IMR-90 (cell line): Measurements from ENCODE around the gene KRT72. TPM values are rescaled to one million over a fixed set of nuclear protein-coding genes. Genes with fewer than 3 reads are reported as not detected.
A peak's percentile ranks its signal among the peaks of the same experiment; 100 is the strongest.

ENCODE experiments used
- ATAC-seq: fragments of 200-7000 bp; cut with Tn5 transposase; 2 replicates; pipeline ENCODE4 v1.9.1; 2020; ENCODE audit warnings: low read depth, mild to moderate bottlenecking, moderate library complexity
- BruUV-seq: library from RNA; stranded (reverse); fragments of 400-500 nt; replicated peaks from 2 replicates; lab custom pipeline; 2021; lab: Mats Ljungman, UMichigan
- CTCF ChIA-PET: fragments of 300-600 bp; formaldehyde crosslinking; extraction: SDS; loops from one replicate; lab custom pipeline; 2021; ENCODE audit warnings: antibody characterized with exemption; lab: Yijun Ruan, JAX
- POLR2A ChIA-PET: fragments of 300-600 bp; sonication (Branson Sonifier 250); formaldehyde crosslinking; loops from one replicate; lab custom pipeline; 2022; ENCODE audit warnings: antibody characterized with exemption; ENCODE audit not compliant: unreplicated experiment; lab: Charles Lee
- DNase-seq: peaks from one replicate; pipeline ENCODE4 v3.0.0; 2013
- H2AFZ ChIP-seq: replicated peaks from 2 replicates; pipeline ENCODE3; 2013; ENCODE audit warnings: low read length, mild to moderate bottlenecking; ENCODE audit not compliant: poor library complexity
- H2AK5ac ChIP-seq: 2 replicates; pipeline ENCODE4 v1.6.1; 2013; ENCODE audit warnings: low read depth, low read length, inconsistent platforms
- H2AK9ac ChIP-seq: replicated peaks from 2 replicates; pipeline ENCODE3; 2013; ENCODE audit warnings: mild to moderate bottlenecking, low read depth, low read length, moderate library complexity; ENCODE audit not compliant: poor library complexity
- H2BK120ac ChIP-seq: 2 replicates; pipeline ENCODE4 v1.6.1; 2013; ENCODE audit warnings: low read depth, low read length, inconsistent platforms
- H2BK15ac ChIP-seq: 3 replicates; pipeline ENCODE4 v1.6.1; 2013; ENCODE audit warnings: low read depth, low read length, inconsistent platforms
- H2BK20ac ChIP-seq: 2 replicates; pipeline ENCODE4 v1.6.1; 2013; ENCODE audit warnings: low read depth, mild to moderate bottlenecking, inconsistent platforms, low read length, moderate library complexity
- H2BK5ac ChIP-seq: 2 replicates; pipeline ENCODE4 v1.6.1; 2013; ENCODE audit warnings: mild to moderate bottlenecking, low read depth, low read length, inconsistent platforms; ENCODE audit not compliant: poor library complexity, severe bottlenecking
- H3K14ac ChIP-seq: replicated peaks from 2 replicates; pipeline ENCODE4 v1.6.1; 2013; ENCODE audit warnings: low read depth, low read length, inconsistent platforms
- H3K18ac ChIP-seq: 2 replicates; pipeline ENCODE4 v1.6.1; 2013; ENCODE audit warnings: low read depth, low read length, control low read depth
- H3K23ac ChIP-seq: 2 replicates; pipeline ENCODE4 v1.6.1; 2013; ENCODE audit warnings: low read depth, low read length, inconsistent platforms
- H3K27ac ChIP-seq: 2 replicates; pipeline ENCODE4 v1.5.1; 2013; ENCODE audit warnings: mild to moderate bottlenecking, control low read depth, low read length; ENCODE audit not compliant: insufficient read depth
- H3K27me3 ChIP-seq: 2 replicates; pipeline ENCODE4 v1.6.1; 2013; ENCODE audit warnings: low read length; ENCODE audit not compliant: control insufficient read depth, insufficient read depth
- H3K36me3 ChIP-seq: 2 replicates; pipeline ENCODE4 v1.6.1; 2013; ENCODE audit warnings: low read length, mixed read lengths; ENCODE audit not compliant: control insufficient read depth, insufficient read depth
- H3K4ac ChIP-seq: 2 replicates; pipeline ENCODE4 v1.6.1; 2013; ENCODE audit warnings: low read depth, low read length, inconsistent platforms
- H3K4me1 ChIP-seq: 2 replicates; pipeline ENCODE4 v1.6.1; 2013; ENCODE audit warnings: low read length, mixed read lengths; ENCODE audit not compliant: control insufficient read depth, insufficient read depth
- H3K4me2 ChIP-seq: 2 replicates; pipeline ENCODE4 v1.6.1; 2013; ENCODE audit warnings: low read depth, mild to moderate bottlenecking, control low read depth, low read length, moderate library complexity
- H3K4me3 ChIP-seq: 2 replicates; pipeline ENCODE4 v1.5.1; 2013; ENCODE audit warnings: low read depth, mild to moderate bottlenecking, control low read depth, low read length, moderate library complexity; ENCODE audit not compliant: insufficient read depth
- H3K56ac ChIP-seq: 2 replicates; pipeline ENCODE4 v1.6.1; 2013; ENCODE audit warnings: low read length, inconsistent platforms; ENCODE audit not compliant: insufficient read depth; ENCODE audit errors: extremely low read depth
- H3K79me1 ChIP-seq, 2 experiments: 2 replicates each; pipeline ENCODE4 v1.6.1; 2013; ENCODE audit warnings: low read length in 2 of 2, inconsistent platforms in 1 of 2, low read depth in 1 of 2
- H3K9ac ChIP-seq: 2 replicates; pipeline ENCODE4 v1.6.1; 2013; ENCODE audit warnings: low read depth, low read length, control low read depth
- H3K9me1 ChIP-seq: 2 replicates; pipeline ENCODE4 v1.6.1; 2013; ENCODE audit warnings: low read length, inconsistent platforms; ENCODE audit not compliant: insufficient read depth
- H3K9me3 ChIP-seq: 2 replicates; pipeline ENCODE4 v1.6.1; 2013; ENCODE audit warnings: low read length; ENCODE audit not compliant: control insufficient read depth, insufficient read depth
- H4K20me1 ChIP-seq: 2 replicates; pipeline ENCODE4 v1.6.1; 2013; ENCODE audit warnings: low read length, inconsistent platforms; ENCODE audit not compliant: insufficient read depth
- H4K5ac ChIP-seq: 2 replicates; pipeline ENCODE4 v1.6.1; 2013; ENCODE audit warnings: mild to moderate bottlenecking, low read depth, low read length, control low read depth
- H4K8ac ChIP-seq, 2 experiments: 2 replicates each; pipeline ENCODE4 v1.6.1; 2013; ENCODE audit warnings: low read depth in 2 of 2, low read length in 2 of 2, control low read depth in 1 of 2, inconsistent platforms in 1 of 2
- H4K91ac ChIP-seq: 2 replicates; pipeline ENCODE4 v1.6.1; 2013; ENCODE audit warnings: low read depth, low read length, inconsistent platforms; ENCODE audit not compliant: insufficient read depth
- BHLHE40 ChIP-seq: fragments of 150-350 bp; IDR thresholded peaks from 2 replicates; pipeline ENCODE4 v1.6.1; 2016; ENCODE audit warnings: mild to moderate bottlenecking, low read depth, low read length
- CEBPB ChIP-seq: IDR thresholded peaks from 2 replicates; pipeline ENCODE4 v1.6.1; 2012; ENCODE audit warnings: low read depth, low read length, improper control_type of control experiment
- CHD1 ChIP-seq: IDR thresholded peaks from 2 replicates; pipeline ENCODE4 v1.6.1; 2012; ENCODE audit warnings: low read depth, low read length, improper control_type of control experiment
- FOS ChIP-seq: fragments of 150-350 bp; IDR thresholded peaks from 2 replicates; pipeline ENCODE4 v1.6.1; 2016; ENCODE audit warnings: low read depth, low read length
- MAFK ChIP-seq: IDR thresholded peaks from 2 replicates; pipeline ENCODE4 v1.6.1; 2012; ENCODE audit warnings: low read depth, low read length, improper control_type of control experiment
- MAZ ChIP-seq: IDR thresholded peaks from 2 replicates; pipeline ENCODE4 v1.6.1; 2012; ENCODE audit warnings: low read depth, mild to moderate bottlenecking, low read length, improper control_type of control experiment, moderate library complexity, borderline replicate concordance
- MXI1 ChIP-seq: IDR thresholded peaks from 2 replicates; pipeline ENCODE4 v1.6.1; 2012; ENCODE audit warnings: low read depth, mild to moderate bottlenecking, low read length, moderate library complexity, borderline replicate concordance
- NFE2L2 ChIP-seq: fragments of 150-350 bp; IDR thresholded peaks from 2 replicates; pipeline ENCODE4 v1.6.1; 2016; ENCODE audit warnings: low read depth, mild to moderate bottlenecking, low read length
- POLR2A ChIP-seq: IDR thresholded peaks from 2 replicates; pipeline ENCODE4 v1.6.1; 2012; ENCODE audit warnings: mild to moderate bottlenecking, low read depth, low read length
- RAD21 ChIP-seq: IDR thresholded peaks from 2 replicates; pipeline ENCODE4 v1.6.1; 2012; ENCODE audit warnings: low read length, improper control_type of control experiment
- RCOR1 ChIP-seq: IDR thresholded peaks from 2 replicates; pipeline ENCODE4 v1.6.1; 2012; ENCODE audit warnings: mild to moderate bottlenecking, low read length, improper control_type of control experiment; ENCODE audit not compliant: insufficient replicate concordance
- RFX5 ChIP-seq: IDR thresholded peaks from 2 replicates; pipeline ENCODE4 v1.8.0; 2012; ENCODE audit warnings: low read depth, mild to moderate bottlenecking, low read length, moderate library complexity
- SMC3 ChIP-seq: fragments of 150-350 bp; IDR thresholded peaks from 2 replicates; pipeline ENCODE4 v1.6.1; 2016; ENCODE audit warnings: low read depth, mild to moderate bottlenecking, antibody characterized with exemption, low read length, moderate library complexity
- WGBS, 2 experiments: methylation state at CpG; one replicate each; pipeline versions ENCODE4 v1.1.5 to v1.1.7; 2013; ENCODE audit warnings: missing lambda C conversion rate in 2 of 2; ENCODE audit not compliant: insufficient read length in 1 of 2; ENCODE audit errors: extremely low coverage in 2 of 2; 5-methylcytosine and 5-hydroxymethylcytosine counted together
- dilution Hi-C: fragments of 300-500 bp; cut with HindIII; formaldehyde crosslinking; loops from one replicate; pipeline ENCODE4 v1.14.3; 2018; ENCODE audit warnings: low sequenced_read_pairs; ENCODE audit not compliant: unreplicated experiment
- in situ Hi-C: fragments of 300-500 bp; cut with MboI; formaldehyde crosslinking; loops from 3 replicates; pipeline ENCODE4 v1.14.3; 2019; ENCODE audit warnings: low sequenced_read_pairs, inconsistent platforms, mixed read lengths
- intact Hi-C: fragments of 100-400 bp; cut with micrococcal nuclease; formaldehyde crosslinking; loops from 2 replicates; pipeline ENCODE4 v1.10.0; 2022
- polyA plus RNA-seq, 3 experiments: library from polyadenylated mRNA; depleted of rRNA; stranded (reverse); fragments of >200 nt; gene quantifications; 2 replicates each; pipeline ENCODE4 v1.2.3, GENCODE V29; 2012; ENCODE audit warnings: low replicate concordance in 1 of 3
- total RNA-seq: library from RNA; depleted of rRNA; stranded (reverse); fragments of >200 nt; gene quantifications from 2 replicates; pipeline ENCODE4 v1.2.3, GENCODE V29; 2012
- TF ChIP-seq, protein P1 (sequence below): conservative IDR thresholded peaks from 2 replicates; pipeline ENCODE4 v1.5.1; 2012; ENCODE audit warnings: mild to moderate bottlenecking, low read depth, low read length, improper control_type of control experiment
- TF ChIP-seq, protein P2 (sequence below): fragments of 150-350 bp; IDR thresholded peaks from 2 replicates; pipeline ENCODE4 v1.6.1; 2017; ENCODE audit warnings: mild to moderate bottlenecking, antibody characterized with exemption, low read length, low read depth
- TF ChIP-seq, protein P3 (sequence below): fragments of 150-350 bp; IDR thresholded peaks from 2 replicates; pipeline ENCODE4 v1.6.1; 2016; ENCODE audit warnings: low read depth, mild to moderate bottlenecking, low read length, moderate library complexity, borderline replicate concordance

Gene KRT72
- total and polyA plus RNA-seq, 2 of the 4 experiments (the other 2 are of a cell fraction), result not detected

DNA sequence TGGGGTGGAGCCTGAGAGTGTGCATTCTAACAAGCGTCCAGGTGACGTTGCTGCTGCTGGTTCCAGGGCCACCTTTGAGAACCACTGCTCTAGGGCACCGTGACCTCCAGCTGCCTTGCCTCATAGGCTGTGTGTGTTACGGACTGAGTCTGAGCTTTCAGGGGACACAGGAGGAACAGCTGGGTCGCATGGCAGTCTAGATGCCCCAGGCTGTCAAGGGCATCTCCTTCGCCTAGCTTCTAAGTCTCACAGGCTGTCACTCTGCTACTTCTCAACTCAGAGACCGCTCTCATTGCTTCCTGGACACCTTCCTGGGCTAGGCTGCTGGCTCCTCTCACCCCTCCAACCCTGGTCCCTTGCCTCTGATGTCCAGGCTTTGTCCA is 16.1 kb upstream of the KRT72 start:
- Histone ChIP-seq H2BK5ac (no peak overlapping the region), H3K9ac (no peak overlapping the region), H3K4ac (no peak overlapping the region), H3K79me1 (no peaks in the 10 kb centered on the region), H3K18ac (no peak overlapping the region), H3K27me3 (peaks cover 19% of the 10 kb centered on the region), H2BK15ac (no peak overlapping the region), H2BK20ac (no peak overlapping the region), H3K9me1 (no peaks in the 10 kb centered on the region), H3K4me1 (no peaks in the 10 kb centered on the region), H3K4me2 (no peak overlapping the region), H2AK9ac (no peak overlapping the region), H4K5ac (no peak overlapping the region), H3K9me3 (no peaks in the 10 kb centered on the region), H4K91ac (no peak overlapping the region), H2BK120ac (no peak overlapping the region), H3K14ac (no peak overlapping the region), H2AFZ (peak overlapping the region; percentile 49), H4K8ac (no peak overlapping the region), H2AK5ac (no peak overlapping the region), H4K20me1 (no peaks in the 10 kb centered on the region), H3K36me3 (no peaks in the 10 kb centered on the region), H3K23ac (no peak overlapping the region), H3K27ac (no peak overlapping the region), H3K4me3 (no peak overlapping the region), H3K56ac (no peak overlapping the region)
- dilution Hi-C loops, result no loop called here
- no peak for ATAC-seq
- 43% methylated on average over 5 of the region's 7 CpGs; no CpG with 5 or more reads in 1 of the 2 experiments for WGBS, 2 experiments
- CTCF ChIA-PET, result no interaction called here
- intact Hi-C loops, result no loop called here
- POLR2A ChIA-PET, result no interaction called here
- no TSS peak for BruUV-seq
- in situ Hi-C loops, result no loop called here
- no peak for DNase-seq
- TF ChIP-seq RFX5 (no peak), MXI1 (no peak), MAZ (no peak), RAD21 (no peak), NFE2L2 (no peak), MAFK (no peak), FOS (no peak), CHD1 (no peak), BHLHE40 (no peak), POLR2A (no peak), SMC3 (no peak), CEBPB (no peak), RCOR1 (no peak)
- TF ChIP-seq, protein P1, sequence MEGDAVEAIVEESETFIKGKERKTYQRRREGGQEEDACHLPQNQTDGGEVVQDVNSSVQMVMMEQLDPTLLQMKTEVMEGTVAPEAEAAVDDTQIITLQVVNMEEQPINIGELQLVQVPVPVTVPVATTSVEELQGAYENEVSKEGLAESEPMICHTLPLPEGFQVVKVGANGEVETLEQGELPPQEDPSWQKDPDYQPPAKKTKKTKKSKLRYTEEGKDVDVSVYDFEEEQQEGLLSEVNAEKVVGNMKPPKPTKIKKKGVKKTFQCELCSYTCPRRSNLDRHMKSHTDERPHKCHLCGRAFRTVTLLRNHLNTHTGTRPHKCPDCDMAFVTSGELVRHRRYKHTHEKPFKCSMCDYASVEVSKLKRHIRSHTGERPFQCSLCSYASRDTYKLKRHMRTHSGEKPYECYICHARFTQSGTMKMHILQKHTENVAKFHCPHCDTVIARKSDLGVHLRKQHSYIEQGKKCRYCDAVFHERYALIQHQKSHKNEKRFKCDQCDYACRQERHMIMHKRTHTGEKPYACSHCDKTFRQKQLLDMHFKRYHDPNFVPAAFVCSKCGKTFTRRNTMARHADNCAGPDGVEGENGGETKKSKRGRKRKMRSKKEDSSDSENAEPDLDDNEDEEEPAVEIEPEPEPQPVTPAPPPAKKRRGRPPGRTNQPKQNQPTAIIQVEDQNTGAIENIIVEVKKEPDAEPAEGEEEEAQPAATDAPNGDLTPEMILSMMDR, result no peak
- TF ChIP-seq, protein P2, sequence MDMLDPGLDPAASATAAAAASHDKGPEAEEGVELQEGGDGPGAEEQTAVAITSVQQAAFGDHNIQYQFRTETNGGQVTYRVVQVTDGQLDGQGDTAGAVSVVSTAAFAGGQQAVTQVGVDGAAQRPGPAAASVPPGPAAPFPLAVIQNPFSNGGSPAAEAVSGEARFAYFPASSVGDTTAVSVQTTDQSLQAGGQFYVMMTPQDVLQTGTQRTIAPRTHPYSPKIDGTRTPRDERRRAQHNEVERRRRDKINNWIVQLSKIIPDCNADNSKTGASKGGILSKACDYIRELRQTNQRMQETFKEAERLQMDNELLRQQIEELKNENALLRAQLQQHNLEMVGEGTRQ, result no peak
- TF ChIP-seq, protein P3, sequence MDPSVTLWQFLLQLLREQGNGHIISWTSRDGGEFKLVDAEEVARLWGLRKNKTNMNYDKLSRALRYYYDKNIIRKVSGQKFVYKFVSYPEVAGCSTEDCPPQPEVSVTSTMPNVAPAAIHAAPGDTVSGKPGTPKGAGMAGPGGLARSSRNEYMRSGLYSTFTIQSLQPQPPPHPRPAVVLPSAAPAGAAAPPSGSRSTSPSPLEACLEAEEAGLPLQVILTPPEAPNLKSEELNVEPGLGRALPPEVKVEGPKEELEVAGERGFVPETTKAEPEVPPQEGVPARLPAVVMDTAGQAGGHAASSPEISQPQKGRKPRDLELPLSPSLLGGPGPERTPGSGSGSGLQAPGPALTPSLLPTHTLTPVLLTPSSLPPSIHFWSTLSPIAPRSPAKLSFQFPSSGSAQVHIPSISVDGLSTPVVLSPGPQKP, result no peak
